Heart left ventricle (tissue), 13 donors: ENCODE measurements around the gene DMD.

Experiments
- POLR2A ChIP-seq, 2 donors: fragments of 450-650 bp; IDR thresholded peaks; one replicate each; pipeline ENCODE4 v1.6.1; 2017; ENCODE audit warnings: antibody characterized with exemption in 2 of 2, mild to moderate bottlenecking in 2 of 2, moderate library complexity in 2 of 2
- TF ChIP-seq, protein P1 (sequence below), 12 donors: fragments of 200-600 bp; sonication (generic) in 4 of 12; IDR thresholded peaks; one replicate each; pipeline versions ENCODE4 v1.5.0 to v1.8.0; 2018 to 2022; ENCODE audit warnings: antibody characterized with exemption in 12 of 12, mild to moderate bottlenecking in 5 of 12
- donor health status: ischemic (EF 13 %, LVEDD 7.1; RV severe dilation, severe dysfunction).
- donor health status: DM: no; HTN: yes; CAD: no.
- donor health status: DM: no; HTN: no; CAD: no.
- donor health status: ischemic (EF 25% LVEDD 6.9; RV normal size, moderate dysfunction).
- donor health status: ischemic (EF 25% LVEDD 5.7; RV mildly dilated, moderate dysfunction).
- donor health status: ischemic (EF 35%, LVEDD 5.7; RV mildly dilated, moderate dysfunction).
- donor health status: nonischemic (EF 11% LVEDD 7.7; RV severe dilation, severe dysfunction).
- donor health status: DM: yes; HTN: yes; CAD: no.
- donor health status: PGD.
- donor health status: ischemic (EF 29% LVEDD 5.4; RV normal size, mild dysfunction).
- donor health status: nonischemic (EF 23%, LVEDD 6.1; RV moderate dilation, normal function).

DNA sequence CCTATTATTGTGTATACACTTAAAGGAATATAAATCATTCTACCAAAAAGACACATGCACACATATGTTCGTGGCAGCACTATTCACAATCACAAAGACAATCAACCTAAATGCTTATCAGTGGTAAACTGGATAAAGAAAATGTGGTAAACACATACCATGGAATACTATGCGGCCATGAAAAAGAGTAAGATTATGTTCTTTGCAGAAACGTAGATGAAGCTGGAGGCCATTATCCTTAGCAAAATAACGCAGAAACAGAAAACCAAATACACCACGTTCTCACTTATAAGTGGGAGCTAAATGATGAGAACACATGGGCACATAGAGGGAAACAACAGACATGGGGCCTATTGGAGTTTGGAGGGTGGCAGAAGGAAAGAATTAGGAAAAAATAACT, 593.2 kb downstream of the DMD start:
- TF ChIP-seq, protein P1, sequence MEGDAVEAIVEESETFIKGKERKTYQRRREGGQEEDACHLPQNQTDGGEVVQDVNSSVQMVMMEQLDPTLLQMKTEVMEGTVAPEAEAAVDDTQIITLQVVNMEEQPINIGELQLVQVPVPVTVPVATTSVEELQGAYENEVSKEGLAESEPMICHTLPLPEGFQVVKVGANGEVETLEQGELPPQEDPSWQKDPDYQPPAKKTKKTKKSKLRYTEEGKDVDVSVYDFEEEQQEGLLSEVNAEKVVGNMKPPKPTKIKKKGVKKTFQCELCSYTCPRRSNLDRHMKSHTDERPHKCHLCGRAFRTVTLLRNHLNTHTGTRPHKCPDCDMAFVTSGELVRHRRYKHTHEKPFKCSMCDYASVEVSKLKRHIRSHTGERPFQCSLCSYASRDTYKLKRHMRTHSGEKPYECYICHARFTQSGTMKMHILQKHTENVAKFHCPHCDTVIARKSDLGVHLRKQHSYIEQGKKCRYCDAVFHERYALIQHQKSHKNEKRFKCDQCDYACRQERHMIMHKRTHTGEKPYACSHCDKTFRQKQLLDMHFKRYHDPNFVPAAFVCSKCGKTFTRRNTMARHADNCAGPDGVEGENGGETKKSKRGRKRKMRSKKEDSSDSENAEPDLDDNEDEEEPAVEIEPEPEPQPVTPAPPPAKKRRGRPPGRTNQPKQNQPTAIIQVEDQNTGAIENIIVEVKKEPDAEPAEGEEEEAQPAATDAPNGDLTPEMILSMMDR (IDR thresholded peaks at IDR 0.05), result no peak
- no peak for TF ChIP-seq POLR2A (IDR thresholded peaks at IDR 0.05)
